NCI-H2227 treated with DMSO at 0.1 percent for 48 hours (cell line): ENCODE results near the gene TLCD1.
"Not testable (repeated sequence)": the region's sequence is repeated elsewhere in the genome, so short reads cannot be mapped to it uniquely, and the experiment has no call there.

ENCODE experiments used
- DNase-seq: peaks from one replicate; lab custom pipeline; 2025; lab: John Stamatoyannopoulos, UW

The TLCD1 gene

DNA sequence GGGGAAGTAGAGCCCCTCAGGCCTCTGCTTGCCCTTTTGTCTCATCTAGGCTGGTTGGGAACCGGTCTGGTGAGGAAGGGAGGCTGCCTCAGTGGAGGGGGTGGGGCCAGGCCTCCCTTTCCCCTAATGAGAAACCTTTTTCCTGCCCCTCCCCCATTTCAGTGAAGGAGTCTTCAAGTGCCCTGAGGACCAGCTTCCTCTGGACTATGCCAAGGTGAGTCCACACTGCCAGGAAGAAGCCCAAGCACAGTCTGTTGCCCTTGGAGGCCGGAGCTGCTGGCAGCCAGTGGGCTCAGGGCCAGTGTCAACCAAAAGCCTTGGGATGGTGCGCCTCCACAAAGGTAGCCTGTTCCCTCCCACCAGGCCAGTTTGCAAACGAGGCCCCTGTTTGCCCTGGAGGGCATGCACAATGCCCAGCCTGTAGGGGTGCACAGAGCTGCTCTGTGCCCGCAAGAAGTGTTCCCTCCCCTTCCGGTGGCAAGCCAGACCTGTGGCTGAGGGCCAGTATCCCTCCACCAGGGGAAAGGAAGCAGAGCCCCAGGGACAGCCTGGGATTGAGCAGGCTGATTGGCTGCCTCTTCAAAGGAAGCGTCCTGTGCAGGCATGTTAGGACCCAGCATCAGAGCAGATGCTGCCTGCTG, 21.1 kb upstream of the TLCD1 start:
- no peak for DNase-seq

DNA sequence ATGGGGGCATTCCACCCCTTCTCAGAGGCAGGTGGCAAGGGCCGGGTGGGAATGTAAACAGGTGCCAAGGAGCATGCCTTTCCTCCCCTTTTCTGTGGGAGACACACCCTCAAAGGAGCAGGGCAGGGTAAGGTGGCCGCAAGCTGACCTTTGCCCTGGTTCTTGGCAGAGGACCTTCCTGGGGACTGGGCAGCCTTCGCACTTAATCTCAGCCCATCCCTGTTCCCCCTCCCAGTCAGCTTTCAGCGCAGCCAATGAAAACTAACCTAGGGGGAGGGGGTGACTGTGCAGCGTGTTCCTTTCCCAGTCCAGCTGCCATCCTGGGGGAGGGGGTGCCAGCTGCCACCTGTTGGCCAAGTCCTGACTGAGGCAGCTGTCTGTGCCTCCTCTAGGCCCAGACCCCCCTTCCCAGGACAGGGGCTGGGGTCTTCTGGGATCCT, 20.6 kb upstream of the TLCD1 start:
- DNase-seq = no peak

DNA sequence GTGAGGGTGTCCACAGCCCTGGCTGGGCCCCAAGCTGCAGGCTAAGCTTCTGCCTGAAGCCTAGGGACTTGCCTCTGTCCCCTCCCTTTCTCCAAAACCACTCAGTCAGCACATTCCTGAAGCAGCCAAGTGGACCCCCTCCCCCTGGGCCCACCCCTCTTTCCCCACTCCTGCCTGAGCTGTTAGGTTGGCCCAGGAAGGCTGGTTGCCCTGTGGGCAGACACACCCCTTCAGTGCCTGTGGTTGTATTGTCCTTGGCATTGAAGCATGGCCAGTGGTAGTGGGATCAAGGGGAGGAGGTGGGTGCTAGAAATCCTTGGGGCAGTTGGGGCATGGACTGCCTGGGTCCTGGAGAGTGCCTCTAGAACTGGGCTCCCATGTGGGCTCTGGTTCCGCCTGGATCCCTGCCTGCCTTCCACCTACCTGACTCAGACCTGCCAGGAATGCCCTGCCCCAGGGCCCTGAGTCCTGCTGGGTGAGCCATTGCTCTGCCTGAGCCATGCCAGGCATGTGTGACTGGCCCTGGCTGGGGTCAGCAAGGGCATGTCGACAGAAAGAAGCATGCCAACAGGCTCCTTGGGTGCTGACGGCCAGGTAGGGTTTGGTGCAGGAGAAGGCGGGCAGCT, 19.9 kb upstream of the TLCD1 start:
- no peak for DNase-seq

DNA sequence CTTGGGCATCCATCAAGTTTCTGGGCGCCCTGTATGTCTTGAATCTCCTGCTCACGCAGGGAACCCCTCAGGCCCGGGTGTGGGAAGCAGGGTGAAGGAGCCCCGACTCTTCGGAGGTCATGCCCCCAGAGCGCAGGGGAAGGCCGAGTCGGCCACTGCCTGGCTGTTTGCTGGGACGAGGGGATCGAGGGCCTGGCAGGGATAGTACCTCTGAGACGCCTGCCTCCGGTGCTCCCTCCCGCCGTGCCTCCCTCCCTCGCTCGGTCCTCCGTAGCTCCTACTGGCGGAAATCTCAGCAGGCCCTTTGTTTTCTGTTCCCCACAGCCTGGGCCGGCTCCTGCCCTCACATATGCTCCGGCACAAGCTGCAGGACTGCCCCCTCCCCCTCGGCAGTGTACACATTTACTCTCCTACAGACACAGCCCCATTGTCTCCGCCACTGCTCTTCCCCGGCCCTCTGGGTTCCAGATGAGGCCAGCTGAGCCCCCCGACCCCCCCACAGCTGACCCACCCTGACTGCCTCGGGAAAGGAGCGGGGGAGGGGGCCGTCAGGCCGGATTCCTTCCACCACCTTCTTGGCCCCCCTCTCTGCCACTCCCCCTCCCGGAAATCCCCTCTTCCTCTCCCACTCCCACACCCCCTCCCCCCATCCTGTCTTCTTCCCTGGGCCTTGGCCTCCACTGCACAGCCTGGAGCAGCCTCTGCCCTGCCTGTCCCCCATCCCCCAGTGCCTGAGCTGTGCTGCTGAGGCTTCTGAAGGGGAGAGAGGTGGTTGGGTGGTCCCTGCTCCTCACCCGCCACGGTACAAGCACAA, 19.1 kb upstream of the TLCD1 start:
- peak; percentile 30 for DNase-seq

DNA sequence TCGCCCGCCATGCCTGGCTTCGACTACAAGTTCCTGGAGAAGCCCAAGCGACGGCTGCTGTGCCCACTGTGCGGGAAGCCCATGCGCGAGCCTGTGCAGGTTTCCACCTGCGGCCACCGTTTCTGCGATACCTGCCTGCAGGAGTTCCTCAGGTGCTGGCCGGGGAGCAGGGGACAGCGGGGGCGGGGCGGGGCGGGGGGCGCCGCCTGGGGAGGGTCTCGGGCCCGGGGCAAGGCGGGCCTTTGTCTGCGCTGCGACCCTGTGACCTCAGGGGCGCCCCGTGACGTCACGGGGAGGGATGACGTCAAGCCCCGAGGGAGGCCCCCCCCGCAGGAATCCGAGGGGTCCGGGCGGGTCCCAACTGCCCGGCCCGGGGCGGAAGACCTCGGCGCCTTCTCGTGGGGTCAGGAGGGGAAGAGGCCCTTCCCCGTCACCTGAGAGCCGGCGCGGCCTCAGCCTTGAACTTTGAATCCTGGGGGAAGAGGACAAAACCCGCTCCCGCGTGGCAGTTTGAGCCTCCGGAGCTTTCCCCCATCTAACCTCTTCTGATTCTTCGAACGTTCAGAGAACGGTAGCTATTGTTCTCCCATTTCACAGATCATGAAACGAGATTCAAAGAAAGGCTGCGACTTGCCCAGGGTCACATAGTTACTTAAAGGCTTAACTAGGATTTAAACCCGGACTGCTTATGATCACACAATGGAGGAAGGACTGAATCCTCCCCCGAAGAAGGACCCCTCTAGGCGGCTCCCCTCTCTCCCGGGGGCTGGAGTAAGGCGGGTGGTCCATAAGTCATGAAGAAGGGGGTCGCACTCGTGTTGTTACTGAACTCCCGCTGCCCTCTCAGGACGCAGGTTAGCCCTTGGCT, 18.3 kb upstream of the TLCD1 start:
- DNase-seq = no peak

DNA sequence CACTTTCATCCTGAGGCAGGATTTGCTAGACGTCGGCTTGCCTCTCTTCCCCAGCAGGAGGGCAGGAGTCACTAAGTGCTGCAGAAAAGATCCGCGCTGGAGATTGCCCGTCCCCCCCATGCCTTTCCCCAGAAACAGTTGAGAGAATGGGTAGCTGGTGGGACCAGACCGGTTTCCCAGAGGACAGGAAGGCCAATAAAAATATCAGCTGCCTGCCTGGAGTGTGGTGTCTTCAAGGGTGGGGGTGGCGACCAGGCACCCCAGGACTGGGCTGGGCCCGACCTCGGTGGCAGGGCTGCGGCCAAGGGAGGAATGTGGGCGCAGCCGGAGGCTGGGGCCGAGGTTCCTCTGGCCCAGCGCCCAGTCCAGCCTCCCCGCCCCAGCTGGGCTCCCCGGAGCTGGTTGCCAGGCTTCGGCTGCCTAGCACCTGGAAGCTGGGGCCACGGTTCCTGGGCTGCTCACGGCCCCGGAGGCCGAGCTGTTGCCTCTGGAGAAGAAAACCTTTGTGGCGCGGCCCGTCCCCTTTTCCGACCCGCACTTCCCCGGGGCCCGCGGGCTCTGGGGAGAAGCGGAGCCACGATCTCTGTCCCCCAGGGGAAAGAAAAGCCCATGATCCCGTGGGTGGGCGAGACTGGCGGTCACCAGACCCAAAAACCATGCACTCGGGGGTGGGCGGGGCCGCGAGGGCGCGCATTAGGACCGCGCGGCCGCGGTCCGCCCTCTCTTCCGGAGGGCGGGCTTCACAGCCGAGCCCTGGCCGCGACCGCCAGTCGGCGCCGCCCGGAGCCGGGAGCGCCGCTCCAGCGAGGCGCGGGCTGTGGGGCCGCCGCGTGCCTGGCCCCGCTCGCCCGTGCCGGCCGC, 17.4 kb upstream of the TLCD1 start, which contains the start of gene TRAF4:
Gene TRAF4, plus strand, starts transcription at position 769 of the 861 bp plus-strand sequence. CDS start 102 bp downstream, outside the sequence.
- peak; percentile 79 for DNase-seq

DNA sequence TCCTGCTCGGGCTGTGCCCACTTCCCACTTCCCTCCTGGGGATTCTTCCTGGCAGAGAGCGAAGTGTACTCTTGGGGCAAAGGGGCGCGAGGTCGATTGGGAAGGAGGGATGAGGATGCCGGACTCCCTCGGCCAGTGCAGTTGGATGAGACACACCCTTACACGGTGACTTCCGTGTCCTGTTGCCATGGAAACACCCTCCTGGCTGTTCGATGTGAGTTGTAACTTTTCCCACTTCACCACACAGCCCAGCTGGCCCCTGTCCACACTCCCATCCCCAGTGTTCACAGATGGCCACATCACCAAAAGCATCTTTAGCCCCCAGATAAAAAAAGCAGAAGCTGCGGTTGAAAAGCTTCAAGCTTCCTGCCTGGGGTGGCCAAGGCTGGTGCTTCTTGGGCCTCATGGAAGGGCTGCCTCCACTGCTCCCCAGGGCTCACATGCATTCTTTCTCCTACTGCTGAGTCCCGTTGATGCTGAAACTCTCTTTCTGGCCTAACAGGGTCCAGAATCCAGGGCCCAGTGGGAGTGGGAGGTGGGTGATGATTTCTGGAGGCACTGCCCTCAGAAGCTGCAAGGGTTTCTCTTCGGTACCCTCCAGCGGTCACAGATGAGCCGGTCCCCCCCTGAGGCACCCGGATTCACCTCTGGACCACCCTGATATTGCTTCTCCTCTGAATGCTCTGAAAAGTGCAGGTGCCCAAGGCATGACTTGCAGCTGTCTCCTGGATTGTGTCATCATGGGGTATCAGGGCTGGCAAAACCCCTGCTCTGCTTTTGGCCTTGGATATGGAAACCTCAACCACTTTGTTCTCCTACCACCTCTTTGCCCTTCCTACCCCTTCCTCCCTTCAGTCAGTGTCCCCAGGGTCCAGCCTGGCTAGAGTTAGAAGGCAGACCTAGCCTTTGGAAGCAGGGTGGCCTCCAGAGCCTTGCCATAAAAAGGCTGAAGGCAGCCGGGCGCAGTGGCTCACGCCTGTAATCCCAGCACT, 15.6 kb upstream of the TLCD1 start:
- DNase-seq = no peak

DNA sequence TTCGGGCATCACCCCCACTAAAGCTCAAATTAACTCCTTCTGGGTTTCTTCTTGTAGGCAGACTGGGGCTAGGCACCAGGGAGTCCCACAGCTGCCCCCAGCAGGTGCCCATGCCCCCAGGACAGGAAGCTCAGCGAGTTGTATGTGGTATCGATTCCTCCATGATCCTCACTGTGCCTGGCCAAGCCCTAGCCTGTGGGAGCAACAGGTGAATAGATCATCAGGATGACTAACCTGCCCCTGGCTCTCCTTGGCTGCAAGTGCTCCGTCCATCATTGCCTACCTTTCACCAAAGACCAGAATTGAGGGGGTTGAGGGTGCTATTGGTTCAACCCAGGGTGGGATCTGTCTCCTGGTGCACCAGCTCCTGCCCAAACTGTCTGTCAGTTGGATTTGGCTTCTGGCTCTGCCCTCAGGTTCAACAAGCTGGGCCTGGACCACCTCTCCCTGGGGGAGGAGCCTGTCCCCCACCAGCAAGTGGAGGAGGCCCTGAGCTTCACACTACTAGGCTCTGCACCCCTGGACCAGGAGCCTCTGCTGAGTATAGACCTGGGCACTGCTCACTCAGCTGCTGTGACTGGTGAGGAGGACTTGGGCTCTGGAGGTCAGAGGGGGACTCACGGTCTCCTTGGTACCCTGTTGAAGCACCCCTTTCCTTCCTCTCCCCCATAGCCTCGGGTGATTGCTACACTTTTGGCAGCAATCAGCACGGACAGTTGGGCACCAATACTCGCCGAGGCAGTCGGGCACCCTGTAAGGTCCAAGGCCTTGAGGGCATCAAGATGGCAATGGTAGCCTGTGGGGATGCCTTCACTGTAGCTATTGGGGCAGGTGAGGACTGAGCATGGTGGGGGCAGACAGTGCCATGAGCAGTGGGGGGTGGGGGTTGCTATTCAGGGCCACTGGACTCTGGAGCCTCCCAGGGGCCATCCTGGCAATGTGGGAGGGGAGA, 14.6 kb upstream of the TLCD1 start:
- no peak for DNase-seq

DNA sequence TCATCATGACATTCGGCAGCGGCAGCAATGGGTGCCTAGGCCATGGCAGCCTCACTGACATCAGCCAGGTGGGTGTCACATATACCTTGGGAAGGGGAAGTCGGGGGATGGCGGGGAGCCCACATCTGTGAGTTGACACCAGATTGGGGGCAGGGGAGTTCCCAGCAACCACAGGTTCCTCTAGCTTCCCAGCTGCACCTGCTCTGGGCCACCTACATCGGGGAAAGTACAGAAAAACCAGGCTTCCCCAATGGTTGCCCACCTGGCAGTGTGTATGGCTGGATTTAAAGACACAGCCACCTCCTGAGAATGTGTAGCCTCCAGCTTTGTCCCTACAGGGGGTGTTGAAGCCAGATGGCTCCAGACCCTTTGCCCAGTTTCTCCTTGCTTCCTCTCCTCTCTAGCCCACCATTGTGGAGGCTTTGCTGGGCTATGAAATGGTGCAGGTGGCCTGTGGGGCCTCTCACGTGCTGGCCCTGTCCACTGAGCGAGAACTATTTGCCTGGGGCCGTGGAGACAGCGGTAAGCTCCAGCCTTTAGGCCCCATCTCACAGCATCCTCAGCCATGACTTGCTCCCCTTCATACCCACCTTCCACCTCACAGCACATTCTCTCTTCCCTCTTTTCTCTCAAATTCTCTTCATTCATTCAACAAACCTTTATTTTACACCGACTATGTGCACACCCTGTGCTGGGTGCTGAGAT, 12.8 kb upstream of the TLCD1 start:
- DNase-seq = no peak

DNA sequence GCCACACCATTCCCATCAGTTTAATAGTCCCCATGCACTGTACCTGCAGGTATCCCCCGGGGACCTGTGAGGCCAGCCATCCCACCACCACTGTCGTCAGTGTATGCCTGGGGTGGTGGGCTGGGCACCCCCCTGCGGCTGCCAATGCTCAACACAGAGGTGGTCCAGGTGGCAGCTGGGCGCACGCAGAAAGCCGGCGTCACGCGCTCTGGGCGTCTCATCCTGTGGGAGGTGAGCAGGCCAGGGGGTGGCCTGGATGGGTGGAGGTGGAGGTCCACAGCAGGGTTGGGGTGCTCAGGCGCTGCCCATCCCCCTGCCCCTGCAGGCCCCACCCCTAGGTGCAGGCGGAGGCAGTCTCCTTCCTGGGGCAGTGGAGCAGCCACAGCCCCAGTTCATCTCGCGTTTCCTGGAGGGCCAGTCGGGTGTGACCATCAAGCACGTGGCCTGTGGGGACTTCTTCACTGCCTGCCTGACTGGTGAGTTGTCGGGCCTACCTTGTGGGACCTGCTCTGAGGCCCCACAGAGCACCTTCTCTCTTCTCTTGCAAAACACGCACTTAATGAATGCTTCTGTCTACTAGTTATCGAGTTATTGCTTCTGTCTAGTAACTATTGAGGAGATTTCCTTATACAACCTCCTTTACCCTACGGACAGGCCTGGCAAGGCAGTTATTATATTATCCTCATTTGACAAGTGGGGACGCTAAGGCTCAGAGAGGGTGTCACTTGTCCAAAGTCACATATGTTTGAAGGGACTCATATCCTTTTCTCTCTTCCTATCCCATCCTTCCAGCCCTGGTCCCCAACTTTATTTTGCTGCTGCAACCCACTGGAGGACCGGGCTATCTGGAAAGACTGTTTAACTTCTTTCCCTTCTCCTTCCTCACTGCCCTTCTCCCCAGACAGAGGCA, 12.0 kb upstream of the TLCD1 start:
- no peak for DNase-seq

DNA sequence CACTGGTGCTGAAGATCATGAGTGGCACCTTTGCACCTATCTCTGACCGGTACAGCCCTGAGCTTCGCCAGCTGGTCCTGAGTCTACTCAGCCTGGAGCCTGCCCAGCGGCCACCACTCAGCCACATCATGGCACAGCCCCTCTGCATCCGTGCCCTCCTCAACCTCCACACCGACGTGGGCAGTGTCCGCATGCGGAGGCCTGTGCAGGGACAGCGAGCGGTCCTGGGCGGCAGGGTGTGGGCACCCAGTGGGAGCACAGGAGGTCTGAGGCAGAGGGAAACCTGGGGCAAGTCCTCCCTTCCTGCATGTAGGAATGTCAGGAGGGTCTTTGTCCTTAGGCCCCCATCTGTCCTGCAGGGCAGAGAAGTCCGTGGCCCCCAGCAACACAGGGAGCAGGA, 11.3 kb upstream of the TLCD1 start:
- no peak for DNase-seq

DNA sequence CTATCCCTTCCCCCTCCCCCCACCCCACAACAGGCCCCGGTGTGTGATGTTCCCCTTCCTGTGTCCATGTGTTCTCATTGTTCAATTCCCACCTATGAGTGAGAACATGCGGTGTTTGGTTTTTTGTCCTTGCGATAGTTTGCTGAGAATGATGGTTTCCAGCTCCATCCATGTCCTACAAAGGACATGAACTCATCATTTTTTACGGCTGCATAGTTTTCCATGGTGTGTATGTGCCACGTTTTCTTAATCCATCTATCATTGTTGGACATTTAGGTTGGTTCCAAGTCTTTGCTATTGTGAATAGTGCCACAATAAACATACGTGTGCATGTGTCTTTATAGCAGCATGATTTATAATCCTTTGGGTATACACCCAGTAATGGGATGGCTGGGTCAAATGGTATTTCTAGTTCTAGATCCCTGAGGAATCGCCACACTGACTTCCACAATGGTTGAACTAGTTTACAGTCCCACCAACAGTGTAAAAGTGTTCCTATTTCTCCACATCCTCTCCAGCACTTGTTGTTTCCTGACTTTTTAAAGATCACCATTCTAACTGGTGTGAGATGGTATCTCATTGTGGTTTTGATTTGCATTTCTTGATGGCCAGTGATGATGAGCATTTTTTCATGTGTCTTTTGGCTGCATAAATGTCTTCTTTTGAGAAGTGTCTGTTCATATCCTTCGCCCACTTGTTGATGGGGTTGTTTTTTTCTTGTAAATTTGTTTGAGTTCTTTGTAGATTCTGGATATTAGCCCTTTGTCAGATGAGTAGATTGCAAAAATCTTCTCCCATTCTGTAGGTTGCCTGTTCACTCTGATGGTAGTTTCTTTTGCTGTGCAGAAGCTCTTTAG, 10.1 kb upstream of the TLCD1 start:
- DNase-seq = not testable (repeated sequence)

DNA sequence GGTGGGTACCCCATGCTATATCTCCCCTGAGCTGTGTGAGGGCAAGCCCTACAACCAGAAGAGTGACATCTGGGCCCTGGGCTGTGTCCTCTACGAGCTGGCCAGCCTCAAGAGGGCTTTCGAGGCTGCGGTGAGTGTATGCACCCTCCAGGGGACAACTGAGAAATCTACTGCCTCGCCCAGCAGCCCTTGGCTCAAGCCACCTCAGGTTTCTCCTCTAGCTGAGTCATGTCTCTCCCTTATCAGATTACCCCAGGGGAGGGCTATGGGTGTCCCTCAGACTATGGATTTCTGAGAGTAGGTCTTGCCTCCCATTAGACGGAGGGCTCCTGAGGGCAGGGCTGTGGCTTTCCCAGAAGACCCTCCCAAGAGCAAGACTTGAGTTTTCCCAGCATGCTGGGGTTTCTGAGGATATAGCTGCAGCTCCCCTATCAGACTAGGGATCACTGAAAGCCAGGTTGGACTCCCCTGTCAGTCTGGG, 9.2 kb upstream of the TLCD1 start:
- no peak for DNase-seq

DNA sequence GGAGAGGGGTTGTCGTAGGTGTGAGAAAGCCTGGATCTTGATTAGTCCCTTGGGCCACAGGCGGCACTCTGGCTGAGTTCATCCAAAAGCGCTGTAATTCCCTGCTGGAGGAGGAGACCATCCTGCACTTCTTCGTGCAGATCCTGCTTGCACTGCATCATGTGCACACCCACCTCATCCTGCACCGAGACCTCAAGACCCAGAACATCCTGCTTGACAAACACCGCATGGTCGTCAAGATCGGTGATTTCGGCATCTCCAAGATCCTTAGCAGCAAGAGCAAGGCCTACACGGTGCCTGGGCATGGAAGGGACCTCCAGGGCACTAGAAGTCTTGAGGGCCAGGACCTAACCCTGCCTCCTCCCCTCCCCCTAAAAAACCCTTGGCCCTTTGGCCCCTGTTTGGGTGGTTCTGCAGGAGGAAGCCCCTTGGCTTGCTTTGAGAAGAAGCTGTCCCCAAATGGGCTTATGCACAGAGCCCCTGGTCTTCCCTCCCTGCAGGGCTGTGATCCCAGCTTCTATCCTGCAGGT, 8.7 kb upstream of the TLCD1 start:
- DNase-seq = no peak

DNA sequence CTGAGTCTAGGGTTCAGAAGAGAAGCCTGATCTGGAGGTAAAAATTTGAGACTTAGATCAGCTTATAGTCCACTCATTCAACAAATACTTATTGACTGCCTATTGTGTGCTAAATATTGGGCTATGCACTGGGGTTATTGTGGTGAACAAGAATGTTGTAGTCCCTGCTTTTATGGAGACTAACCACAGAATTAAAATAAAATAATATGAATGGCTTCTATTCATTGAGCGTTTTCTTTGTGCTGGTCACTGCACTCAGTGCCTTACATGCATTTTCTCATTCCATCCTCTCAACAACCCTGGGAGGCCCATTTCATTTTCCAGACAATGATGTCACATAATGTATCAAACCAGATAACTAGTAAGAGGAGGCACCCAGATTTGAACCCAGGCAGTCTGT, 7.3 kb upstream of the TLCD1 start:
- DNase-seq = no peak

DNA sequence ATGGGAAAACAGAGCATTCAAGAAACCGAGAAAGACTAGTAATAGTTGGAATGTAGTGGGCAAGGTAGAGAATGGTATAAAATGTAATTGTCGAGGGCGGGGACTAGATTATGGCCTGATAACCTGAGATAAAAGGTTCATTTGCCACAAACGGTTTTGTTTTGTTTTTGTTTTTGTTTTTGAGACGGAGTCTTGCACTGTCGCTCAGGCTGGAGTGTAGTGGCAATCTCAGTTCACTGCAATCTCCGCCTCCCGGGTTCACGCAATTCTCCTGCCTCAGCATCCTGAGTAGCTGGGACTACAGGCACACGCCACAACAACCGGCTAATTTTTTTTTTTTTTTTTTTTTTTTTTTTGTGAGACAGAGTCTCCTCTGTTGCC, 3.9 kb upstream of the TLCD1 start:
- no peak for DNase-seq
